AG08396 (cell line): ENCODE results near the gene CCBE1.

ENCODE experiments used
- DNase-seq: peaks from one replicate; pipeline ENCODE4 v3.0.0; 2012; ENCODE audit warnings: low spot score, mixed read lengths

The CCBE1 gene

GRCh38 chr18:59393381-59393780, 303.8 kb downstream of the CCBE1 start:
- DNase-seq: no peak

- DNase-seq: no peak
These were observed 308.4 kb downstream of the CCBE1 start for GRCh38 chr18:59388817-59389216.

- DNase-seq: no peak
These were observed 309.3 kb downstream of the CCBE1 start for GRCh38 chr18:59387687-59388565.

DNA sequence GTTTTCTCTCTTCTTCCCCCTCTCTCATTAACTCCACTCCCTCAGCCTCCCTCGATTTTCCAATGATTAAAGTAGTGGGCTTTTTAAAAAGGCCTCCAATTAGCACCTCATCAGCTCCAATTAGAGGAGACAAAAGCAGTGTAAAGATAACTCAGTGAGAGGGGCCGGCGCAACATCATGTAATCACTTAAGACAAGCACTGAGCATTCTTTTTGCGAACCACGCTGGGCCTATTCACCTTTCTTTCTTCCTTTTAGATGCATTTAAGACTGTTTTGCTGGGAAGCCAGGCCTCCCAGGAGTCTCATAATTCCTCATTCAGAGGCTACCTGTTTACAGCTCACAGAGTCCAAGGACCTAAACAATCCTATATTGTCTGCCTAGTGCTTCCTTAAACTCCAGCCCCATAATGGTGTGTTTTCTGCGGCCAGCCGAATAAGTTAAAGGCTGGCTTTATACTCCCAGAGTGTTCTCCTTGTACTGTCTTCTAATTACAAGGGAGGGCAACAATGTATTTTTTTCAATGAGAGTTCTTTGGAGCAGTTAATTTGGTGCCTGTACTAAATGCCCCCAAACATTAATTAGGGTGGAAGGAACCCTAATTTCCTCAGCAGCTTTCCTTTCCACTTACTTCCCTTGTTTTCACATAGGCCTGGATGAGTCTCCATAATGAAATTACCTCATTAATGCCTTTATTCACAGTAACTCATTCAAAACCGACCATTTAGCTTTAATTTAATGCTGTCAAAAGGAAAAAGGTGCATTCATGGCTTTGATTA, 310.1 kb downstream of the CCBE1 start:
- DNase-seq: no peak

GRCh38 chr18:59385191-59385590, 312.0 kb downstream of the CCBE1 start:
- DNase-seq: no peak

DNA sequence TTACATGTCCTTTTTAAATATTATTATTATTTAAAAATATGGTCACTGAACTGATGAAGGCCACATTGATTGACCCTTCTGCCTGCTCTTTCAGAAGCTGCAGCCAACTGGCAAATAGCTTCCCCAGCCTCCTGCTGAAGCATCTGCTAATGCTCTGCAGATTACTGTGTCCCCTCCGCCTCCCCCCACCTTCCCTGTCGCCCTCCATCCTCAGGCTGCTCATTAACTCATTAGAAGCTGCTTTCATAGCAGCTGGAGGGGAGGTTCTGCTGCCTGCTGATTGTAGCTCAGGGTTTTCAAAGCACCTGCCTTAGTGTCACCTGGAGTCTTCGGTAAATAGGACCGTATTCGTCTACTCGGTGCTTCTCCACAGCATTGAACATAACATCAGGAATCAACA, 313.4 kb downstream of the CCBE1 start:
- DNase-seq: no peak

- no peak for DNase-seq
These were observed 314.8 kb downstream of the CCBE1 start for GRCh38 chr18:59382383-59382782.

DNA sequence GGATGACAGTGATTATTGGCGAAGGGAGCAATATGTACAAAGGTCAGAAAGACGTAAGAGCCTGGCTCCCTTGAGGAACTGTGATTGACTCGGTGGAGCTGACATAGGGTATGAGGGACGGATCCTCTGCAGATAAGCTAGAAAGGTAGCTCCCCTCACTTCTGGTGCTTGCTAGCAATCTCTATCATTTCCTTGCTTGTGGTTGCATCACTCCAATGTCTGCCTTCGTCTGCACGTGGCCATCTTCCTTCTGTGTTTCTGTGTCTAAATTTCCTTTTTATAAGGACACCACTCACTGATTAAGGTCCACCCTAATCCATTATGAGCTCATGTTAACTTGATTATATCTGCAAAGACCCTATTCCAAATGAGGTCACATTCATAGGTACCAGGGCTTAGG, 315.3 kb downstream of the CCBE1 start:
- no peak for DNase-seq
